Activated B cell treated with CpG ODN at 0.5 μM for 24 hours (primary cell): Measurements from ENCODE around the gene HES5. TPM values are rescaled to one million over a fixed set of nuclear protein-coding genes. Genes with fewer than 3 reads are reported as not detected.

Experiments used
- ATAC-seq: fragments of 200-7000 bp; cut with Tn5 transposase; one replicate; pipeline ENCODE4 v1.10.0; 2021; ENCODE audit warnings: low read depth, mild to moderate bottlenecking, moderate library complexity
- CTCF ChIA-PET: fragments of 350-600 bp; sonication (Branson Sonifier 250); formaldehyde crosslinking; loops from one replicate; lab custom pipeline; 2021; ENCODE audit warnings: antibody characterized with exemption; lab: Charles Lee
- POLR2A ChIA-PET: fragments of 350-600 bp; sonication (Branson Sonifier 250); formaldehyde crosslinking; loops from one replicate; lab custom pipeline; 2021; ENCODE audit warnings: antibody characterized with exemption; lab: Charles Lee
- DNase-seq: peaks from one replicate; pipeline ENCODE4 v3.0.0; 2022
- H3K27ac Mint-ChIP-seq: one replicate; pipeline ENCODE4 v1.8.0; 2020; ENCODE audit warnings: mixed read lengths
- H3K27me3 Mint-ChIP-seq: one replicate; pipeline ENCODE4 v1.8.0; 2021; ENCODE audit warnings: mixed read lengths
- H3K36me3 Mint-ChIP-seq: one replicate; pipeline ENCODE4 v1.8.0; 2021; ENCODE audit warnings: low read depth, mixed read lengths
- H3K4me1 Mint-ChIP-seq: one replicate; pipeline ENCODE4 v1.8.0; 2021; ENCODE audit warnings: mixed read lengths
- H3K4me3 Mint-ChIP-seq: one replicate; pipeline ENCODE4 v1.8.0; 2020; ENCODE audit warnings: mild to moderate bottlenecking, mixed read lengths
- H3K9me3 Mint-ChIP-seq: one replicate; pipeline ENCODE4 v1.8.0; 2020; ENCODE audit warnings: mixed read lengths
- CTCF ChIP-seq: fragments of 200-600 bp; IDR thresholded peaks from one replicate; pipeline ENCODE4 v1.8.0; 2022; ENCODE audit warnings: antibody characterized with exemption, mild to moderate bottlenecking
- intact Hi-C: fragments of 100-400 bp; cut with micrococcal nuclease; formaldehyde crosslinking; loops from one replicate; pipeline ENCODE4 v1.15.1; 2024
- total RNA-seq: library from RNA; stranded (reverse); gene quantifications from 2 replicates; pipeline ENCODE4 v1.2.3, GENCODE V29; 2022

Gene HES5
- total RNA-seq, 1 donor from 2014 or later = not detected

- H3K4me1 Mint-ChIP-seq = peaks cover 32% of the 10 kb centered on the region
- H3K36me3 Mint-ChIP-seq = peaks cover 47% of the 10 kb centered on the region
- ChIA-PET POLR2A (no interaction called here), CTCF (no interaction called here)
- no peaks in the 10 kb centered on the region for H3K9me3 Mint-ChIP-seq
- no peak overlapping the region for H3K4me3 Mint-ChIP-seq
- intact Hi-C loops = no loop called here
- DNase-seq (no peak), ATAC-seq (no peak)
- no peak for TF ChIP-seq CTCF
- no peak overlapping the region for H3K27ac Mint-ChIP-seq
- no peaks in the 10 kb centered on the region for H3K27me3 Mint-ChIP-seq
These were observed 7.8 kb downstream of the HES5 start for GRCh38 chr1:2522230-2522629.

GRCh38 chr1:2520806-2521205, 9.3 kb downstream of the HES5 start:
- ChIA-PET POLR2A (no interaction called here), CTCF (no interaction called here)
- no peak overlapping the region for H3K4me3 Mint-ChIP-seq
- H3K36me3 Mint-ChIP-seq = peaks cover 59% of the 10 kb centered on the region
- H3K9me3 Mint-ChIP-seq = no peaks in the 10 kb centered on the region
- TF ChIP-seq CTCF = no peak
- DNase-seq (no peak), ATAC-seq (no peak)
- intact Hi-C loops = no loop called here
- no peaks in the 10 kb centered on the region for H3K27me3 Mint-ChIP-seq
- no peak overlapping the region for H3K27ac Mint-ChIP-seq
- H3K4me1 Mint-ChIP-seq = peaks cover 27% of the 10 kb centered on the region

- Mint-ChIP-seq H3K36me3 (peaks cover 63% of the 10 kb centered on the region), H3K27me3 (no peaks in the 10 kb centered on the region), H3K4me3 (no peak overlapping the region), H3K4me1 (peaks cover 23% of the 10 kb centered on the region), H3K9me3 (no peaks in the 10 kb centered on the region), H3K27ac (no peak overlapping the region)
- ATAC-seq (no peak), DNase-seq (no peak)
- POLR2A ChIA-PET = no interaction called here
- no peak for TF ChIP-seq CTCF
- CTCF ChIA-PET = no interaction called here
- intact Hi-C loops = no loop called here
These were observed 9.9 kb downstream of the HES5 start for GRCh38 chr1:2520206-2520605.

- TF ChIP-seq CTCF = no peak
- no peaks in the 10 kb centered on the region for H3K27me3 Mint-ChIP-seq
- ATAC-seq (no peak), DNase-seq (no peak)
- CTCF ChIA-PET = no interaction called here
- no peaks in the 10 kb centered on the region for H3K9me3 Mint-ChIP-seq
- intact Hi-C loops = no loop called here
- H3K4me1 Mint-ChIP-seq = peaks cover 18% of the 10 kb centered on the region
- H3K4me3 Mint-ChIP-seq = no peak overlapping the region
- H3K36me3 Mint-ChIP-seq = peaks cover 61% of the 10 kb centered on the region
- no peak overlapping the region for H3K27ac Mint-ChIP-seq
- POLR2A ChIA-PET = no interaction called here
These were observed 10.3 kb downstream of the HES5 start for GRCh38 chr1:2519729-2520128.

GRCh38 chr1:2519029-2519685, 10.9 kb downstream of the HES5 start:
- Mint-ChIP-seq H3K4me3 (no peak overlapping the region), H3K9me3 (no peaks in the 10 kb centered on the region), H3K4me1 (peaks cover 12% of the 10 kb centered on the region), H3K27me3 (no peaks in the 10 kb centered on the region), H3K27ac (no peak overlapping the region), H3K36me3 (peaks cover 61% of the 10 kb centered on the region)
- no peak for DNase-seq
- no peak for TF ChIP-seq CTCF
- POLR2A ChIA-PET = no interaction called here
- intact Hi-C loops = no loop called here
- CTCF ChIA-PET = no interaction called here
- no peak for ATAC-seq
